ENCODE data around the gene MTERF4.

GRCh38 chr2:241134711-241135110 lies 32.6 kb upstream of the MTERF4 start:
- TF ChIP-seq, protein P1, sequence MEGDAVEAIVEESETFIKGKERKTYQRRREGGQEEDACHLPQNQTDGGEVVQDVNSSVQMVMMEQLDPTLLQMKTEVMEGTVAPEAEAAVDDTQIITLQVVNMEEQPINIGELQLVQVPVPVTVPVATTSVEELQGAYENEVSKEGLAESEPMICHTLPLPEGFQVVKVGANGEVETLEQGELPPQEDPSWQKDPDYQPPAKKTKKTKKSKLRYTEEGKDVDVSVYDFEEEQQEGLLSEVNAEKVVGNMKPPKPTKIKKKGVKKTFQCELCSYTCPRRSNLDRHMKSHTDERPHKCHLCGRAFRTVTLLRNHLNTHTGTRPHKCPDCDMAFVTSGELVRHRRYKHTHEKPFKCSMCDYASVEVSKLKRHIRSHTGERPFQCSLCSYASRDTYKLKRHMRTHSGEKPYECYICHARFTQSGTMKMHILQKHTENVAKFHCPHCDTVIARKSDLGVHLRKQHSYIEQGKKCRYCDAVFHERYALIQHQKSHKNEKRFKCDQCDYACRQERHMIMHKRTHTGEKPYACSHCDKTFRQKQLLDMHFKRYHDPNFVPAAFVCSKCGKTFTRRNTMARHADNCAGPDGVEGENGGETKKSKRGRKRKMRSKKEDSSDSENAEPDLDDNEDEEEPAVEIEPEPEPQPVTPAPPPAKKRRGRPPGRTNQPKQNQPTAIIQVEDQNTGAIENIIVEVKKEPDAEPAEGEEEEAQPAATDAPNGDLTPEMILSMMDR (IDR thresholded peaks at IDR 0.05; ENCODE audit: insufficient read depth, low read length) = no peak
- TF ChIP-seq POLR2AphosphoS5 (IDR thresholded peaks at IDR 0.05; ENCODE audit: low read depth) (no peak), REST (IDR thresholded peaks at IDR 0.05; ENCODE audit: insufficient replicate concordance, low read depth) (no peak), SPI1 (IDR thresholded peaks at IDR 0.05; ENCODE audit: borderline replicate concordance, low read depth) (no peak), GABPA (IDR thresholded peaks at IDR 0.05; ENCODE audit: low read depth) (no peak)

Data from HL-60 (cell line).